Islet precursor cell (in vitro differentiated cells): Measurements from ENCODE around the gene PLCD1.
"Not testable (repeated sequence)": the region's sequence is repeated elsewhere in the genome, so short reads cannot be mapped to it uniquely, and the experiment has no call there.

ENCODE experiments used
- DNase-seq: peaks from one replicate; pipeline ENCODE4 v3.0.0-alpha.2; 2018

Gene PLCD1

GRCh38 chr3:37984051-37984450 lies 45.4 kb downstream of the PLCD1 start:
- DNase-seq: peak; percentile 30

- no peak for DNase-seq
Measured at GRCh38 chr3:37982331-37982730, 47.1 kb downstream of the PLCD1 start.

GRCh38 chr3:37981348-37981664 lies 48.1 kb downstream of the PLCD1 start:
- no peak for DNase-seq

DNA sequence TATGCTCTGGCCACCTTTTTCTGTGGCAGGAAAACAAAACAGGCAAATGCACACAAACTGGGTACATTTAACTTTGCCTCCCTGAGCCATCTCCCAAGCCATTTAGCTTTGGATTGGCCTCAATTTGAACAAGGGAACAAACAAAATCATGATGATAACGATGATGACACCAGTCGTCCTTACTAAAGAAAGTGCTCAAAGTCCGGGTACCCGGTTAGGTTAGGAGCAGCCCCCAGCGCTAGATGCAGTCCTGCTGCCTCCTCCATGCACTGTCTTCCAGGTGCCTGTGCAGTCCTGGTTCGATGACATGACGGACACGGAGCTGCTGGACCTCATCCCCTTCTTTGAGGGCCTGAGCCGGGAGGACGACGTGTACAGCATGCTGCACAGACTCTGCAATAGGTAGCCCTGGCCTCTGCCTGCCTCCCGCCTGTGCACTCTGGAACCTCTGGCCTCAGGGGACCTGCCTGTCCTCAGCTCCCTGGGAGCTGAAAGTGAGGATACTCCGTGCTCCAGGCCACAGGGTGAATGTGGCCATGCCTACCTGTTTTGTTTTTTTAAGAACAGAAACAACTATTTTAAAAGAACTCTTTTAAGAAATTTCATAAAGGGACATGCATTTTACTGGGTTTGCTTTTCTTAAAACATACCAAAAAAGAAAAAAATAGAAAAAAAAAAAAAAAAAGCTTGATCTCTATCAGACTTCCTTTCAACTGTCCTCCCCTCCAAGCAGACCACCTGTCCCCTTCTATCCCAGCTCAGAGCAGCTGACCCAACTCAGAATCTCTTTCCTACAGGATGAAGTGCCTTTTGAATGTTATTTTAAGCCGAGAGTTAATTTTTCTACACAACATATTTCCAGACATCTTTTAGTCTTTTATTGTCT lies 48.7 kb downstream of the PLCD1 start:
- peak; percentile 53 for DNase-seq

- DNase-seq: peak; percentile 37
Measured at GRCh38 chr3:37979541-37980461, 49.6 kb downstream of the PLCD1 start.

- peak; percentile 79 for DNase-seq
Measured at GRCh38 chr3:37974121-37975083, 55.0 kb downstream of the PLCD1 start.

DNA sequence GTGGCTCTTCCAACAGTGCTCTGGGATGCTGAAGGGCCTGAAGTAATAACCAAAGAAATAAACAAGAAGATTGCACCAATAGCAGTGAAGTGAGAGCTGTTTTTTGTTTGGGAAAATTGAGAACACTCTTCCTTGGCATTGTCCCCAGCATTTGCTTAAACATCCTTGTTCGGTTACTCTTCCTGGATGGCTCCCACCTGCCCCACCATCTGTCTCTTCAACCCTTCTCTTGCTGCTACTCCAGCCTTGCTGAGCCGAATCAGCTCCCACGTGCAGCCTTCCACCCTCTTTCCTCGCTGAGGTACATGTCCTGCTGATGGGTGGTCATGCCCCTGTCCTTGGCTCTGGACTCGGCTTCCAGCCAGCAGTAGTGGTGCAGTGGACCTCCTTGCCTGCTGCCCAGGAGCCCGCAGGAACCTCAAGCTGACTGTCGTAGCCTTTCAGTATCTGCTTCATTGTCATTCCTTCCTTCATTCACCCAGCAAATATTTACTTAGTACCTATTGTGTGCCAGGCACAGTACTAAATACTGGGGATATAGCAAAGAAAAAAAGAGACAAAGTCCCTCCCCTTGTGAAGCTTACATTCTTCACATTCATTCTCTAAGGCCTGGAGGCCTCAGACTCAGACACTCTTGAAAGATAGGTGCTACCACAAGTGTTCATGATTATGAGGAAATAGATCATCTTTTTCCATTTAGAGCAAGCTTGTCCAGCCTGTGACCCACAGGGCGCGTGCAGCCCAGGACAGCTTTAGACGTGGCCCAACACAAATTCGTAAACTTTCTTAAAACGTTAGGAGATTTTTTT lies 56.0 kb downstream of the PLCD1 start:
- DNase-seq: peak; percentile 48

DNA sequence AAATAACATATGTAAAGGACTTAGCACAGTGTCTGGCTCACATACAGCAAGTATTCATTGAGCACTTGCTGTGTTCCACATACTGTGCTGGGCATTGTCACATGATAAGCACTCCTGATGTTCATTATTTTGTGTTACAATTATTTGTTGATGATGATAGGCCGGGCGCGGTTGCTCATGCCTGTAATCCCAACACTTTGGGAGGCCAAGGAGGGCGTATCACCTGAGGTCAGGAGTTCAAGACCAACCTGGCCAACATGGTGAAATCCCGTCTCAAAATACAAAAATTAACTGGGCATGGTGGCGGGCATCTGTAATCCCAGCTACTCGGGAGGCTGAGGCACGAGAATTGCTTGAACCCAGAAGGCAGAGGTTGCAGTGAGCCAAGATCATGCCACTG lies 57.4 kb downstream of the PLCD1 start:
- DNase-seq: not testable (repeated sequence)

DNA sequence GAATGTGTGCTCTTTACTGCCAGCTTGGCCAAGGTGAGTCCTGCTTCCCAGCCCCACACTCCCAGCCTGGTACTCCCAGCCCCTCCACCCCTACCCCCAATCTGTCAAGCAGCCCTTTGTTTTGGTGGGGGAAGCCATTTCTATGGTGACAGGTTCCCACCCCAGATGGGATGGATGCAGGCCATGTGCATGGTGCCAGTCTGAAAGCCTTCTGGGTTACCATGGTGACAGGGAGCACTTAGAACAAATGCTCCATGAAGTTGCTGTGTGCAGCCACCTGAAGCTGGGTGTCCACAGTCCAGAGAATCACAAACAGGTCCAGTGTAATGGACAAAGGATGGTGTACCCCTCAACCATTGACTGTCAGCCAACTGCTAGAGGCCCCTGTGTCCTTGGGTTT lies 58.0 kb downstream of the PLCD1 start:
- peak; percentile 37 for DNase-seq

DNA sequence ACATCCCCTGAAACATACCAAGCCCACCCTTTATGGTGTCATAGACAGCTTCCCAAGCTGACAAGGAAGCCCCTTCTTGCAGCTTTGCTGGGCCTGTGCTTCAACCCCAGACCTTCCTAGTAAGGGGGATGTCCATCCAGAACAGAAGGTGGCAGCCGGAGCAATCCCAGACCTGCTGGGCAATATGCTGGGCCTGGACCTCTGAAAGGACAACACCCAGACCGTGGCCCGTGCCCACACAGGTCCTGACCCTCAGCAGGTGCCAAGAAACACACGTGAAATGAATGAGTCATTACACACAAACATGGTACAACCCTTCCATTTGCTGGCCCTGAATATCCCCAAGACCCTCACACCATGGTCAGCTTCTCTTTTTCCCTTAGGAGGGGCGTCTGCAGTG lies 58.6 kb downstream of the PLCD1 start:
- peak; percentile 34 for DNase-seq

DNA sequence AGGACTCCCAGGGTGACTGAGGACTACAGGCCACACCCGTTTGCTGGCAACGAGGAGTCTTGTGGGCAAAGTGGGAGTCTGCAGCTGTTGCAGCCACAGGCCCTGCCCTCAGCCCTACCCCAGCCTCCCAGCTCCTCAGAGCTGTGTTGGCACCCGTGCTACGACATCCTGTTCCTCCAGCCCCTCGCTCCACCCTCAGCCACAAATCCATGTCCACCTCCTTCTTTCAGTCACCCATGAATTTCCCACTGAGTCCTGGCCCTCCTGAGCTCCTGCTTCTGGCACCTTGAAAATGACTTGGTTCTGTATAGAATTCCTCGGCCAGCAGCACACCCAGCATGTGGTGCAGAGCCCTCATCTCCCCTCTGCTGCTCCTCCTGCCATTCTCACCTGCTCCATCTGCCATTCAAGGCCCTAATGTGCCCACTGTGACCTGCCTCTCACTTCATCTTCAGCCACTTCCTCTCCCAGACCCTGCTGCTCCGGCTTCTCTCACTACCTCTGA lies 59.8 kb downstream of the PLCD1 start:
- DNase-seq: no peak

DNA sequence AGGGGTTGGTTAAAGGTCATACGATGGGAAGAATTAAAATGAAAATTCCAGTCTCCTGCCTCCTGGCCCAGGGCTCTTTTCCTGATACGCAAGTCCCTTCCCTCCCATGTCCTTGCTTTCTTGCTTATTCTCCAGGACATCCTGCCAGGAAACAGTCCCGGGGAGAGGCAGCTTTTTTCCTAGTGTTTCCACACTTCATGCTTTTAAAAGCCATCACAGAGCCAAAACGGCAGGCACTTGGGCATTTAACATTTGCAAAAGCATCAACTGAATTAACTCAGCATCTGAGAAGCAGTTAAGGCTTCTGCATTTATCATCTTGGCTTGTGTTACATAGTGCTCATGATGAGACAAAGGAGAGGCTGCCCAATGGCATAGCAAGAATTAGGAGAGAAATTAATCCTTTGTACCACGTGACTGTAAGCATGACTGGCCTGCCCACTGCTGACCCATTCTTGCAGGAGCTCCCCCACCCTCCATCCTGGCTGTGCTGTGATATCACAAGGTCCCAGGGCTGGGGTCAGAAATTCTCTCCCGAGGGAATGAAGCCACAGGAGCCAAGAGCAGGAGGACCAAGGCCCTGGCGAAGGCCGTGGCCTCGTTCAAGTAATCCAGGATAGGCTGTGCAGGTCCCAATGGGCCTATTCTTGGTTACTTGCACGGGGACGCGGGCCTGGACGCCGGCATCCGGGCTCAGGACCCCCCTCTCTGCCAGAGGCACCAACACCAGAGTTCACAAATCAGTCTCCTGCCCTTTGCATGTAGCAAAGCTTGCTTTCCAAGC lies 60.4 kb downstream of the PLCD1 start:
- DNase-seq: no peak

GRCh38 chr3:37968199-37968598 lies 61.2 kb downstream of the PLCD1 start:
- DNase-seq: no peak

DNA sequence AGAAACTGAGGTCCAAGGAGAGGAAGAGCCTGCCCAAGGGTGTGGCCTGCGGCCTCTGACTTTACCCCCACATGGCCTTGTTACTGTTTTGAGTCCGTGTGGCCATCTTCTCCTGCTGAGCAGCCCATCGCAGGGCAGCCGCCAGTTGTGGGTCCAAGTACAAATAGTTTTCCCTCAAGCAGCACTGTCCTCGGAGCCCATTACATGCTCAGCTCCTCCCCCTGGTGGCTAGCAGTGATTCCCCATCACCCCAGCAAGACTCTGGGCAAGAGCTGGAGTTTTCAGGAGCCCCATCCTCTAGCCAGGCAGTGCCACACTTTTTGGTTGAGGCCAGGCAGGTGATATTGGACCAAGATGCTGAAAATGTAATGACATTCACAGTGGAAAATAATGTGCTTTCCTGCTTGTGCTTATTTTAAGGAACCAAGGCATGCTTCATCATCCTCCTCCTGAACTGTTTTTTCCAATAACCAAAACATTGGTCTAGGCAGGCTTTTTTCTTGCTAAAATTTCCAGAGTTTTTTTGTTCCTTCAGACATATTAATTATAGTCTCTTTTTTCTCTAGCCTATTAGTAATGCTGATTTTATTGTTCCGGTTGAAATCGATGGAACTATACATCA lies 62.1 kb downstream of the PLCD1 start:
- DNase-seq: peak; percentile 85

- DNase-seq: no peak
Measured at GRCh38 chr3:37964716-37965115, 64.7 kb downstream of the PLCD1 start.

DNA sequence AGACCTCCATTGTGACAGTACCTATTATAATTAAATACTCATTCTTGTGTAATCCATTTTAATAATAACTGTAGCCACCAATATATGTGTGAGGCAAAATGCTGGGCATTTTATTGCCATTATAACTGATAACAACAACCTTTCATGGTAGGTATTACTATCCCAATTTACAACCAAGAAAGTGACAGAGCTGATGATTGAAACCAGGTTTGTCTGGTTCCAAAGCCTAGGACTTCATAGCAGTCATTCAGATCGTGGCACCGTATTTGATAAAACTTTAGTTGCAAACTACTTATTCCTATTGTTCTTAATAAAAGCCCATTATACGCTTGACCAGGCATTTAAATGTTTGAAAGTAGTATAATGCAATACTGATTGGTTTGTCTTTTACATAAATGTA lies 65.3 kb downstream of the PLCD1 start:
- no peak for DNase-seq

DNA sequence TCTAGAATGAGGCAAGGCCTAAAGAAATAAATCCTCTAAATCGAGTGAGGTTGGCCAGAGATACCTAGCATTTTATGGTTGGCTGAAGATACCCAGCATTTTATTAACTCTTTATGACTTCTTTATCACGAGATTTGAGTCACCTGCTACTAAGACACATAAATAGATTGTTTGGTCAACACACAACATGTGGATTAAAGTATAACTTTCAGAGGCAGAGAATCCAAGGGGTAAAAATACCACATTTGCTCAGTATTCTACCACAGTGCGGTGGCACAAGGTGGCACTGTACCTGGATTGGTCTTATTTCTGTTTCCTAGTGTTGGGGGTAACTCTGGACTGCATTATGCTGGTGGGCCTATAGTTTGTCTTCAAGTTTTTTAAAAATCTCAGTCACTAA lies 65.8 kb downstream of the PLCD1 start:
- DNase-seq: no peak

DNA sequence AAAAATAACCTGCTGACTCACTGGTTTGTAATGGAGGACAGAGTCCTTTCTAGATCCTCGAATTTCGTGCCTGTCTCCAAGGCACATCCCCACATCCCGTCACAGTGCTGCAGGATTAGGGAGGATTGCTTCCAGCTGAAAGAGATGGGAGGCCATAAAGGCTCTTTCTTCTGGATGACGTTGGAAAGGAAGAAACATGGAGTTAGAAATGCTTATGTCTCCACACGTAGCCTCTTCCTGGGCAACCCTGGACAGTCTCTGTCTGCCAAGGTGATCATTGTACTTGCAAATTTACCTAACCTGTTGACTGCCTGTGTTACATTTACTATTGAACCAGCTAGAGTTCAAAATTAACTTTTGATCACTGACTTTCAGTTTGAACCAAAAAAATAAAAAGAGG lies 66.4 kb downstream of the PLCD1 start:
- no peak for DNase-seq

- DNase-seq: no peak
Measured at GRCh38 chr3:37961622-37962431, 67.6 kb downstream of the PLCD1 start.
